H1 (cell line): ENCODE results near the gene CX3CR1. TPM values are rescaled to one million over a fixed set of nuclear protein-coding genes. Genes with fewer than 3 reads are reported as not detected.

Experiments
- CTCF ChIA-PET: fragments of 300-600 bp; sonication (Branson Sonifier 250); formaldehyde crosslinking; loops from one replicate; lab custom pipeline; 2021; ENCODE audit not compliant: partially characterized antibody; lab: Charles Lee
- POLR2A ChIA-PET: fragments of 300-600 bp; sonication (Branson Sonifier 250); formaldehyde crosslinking; loops from one replicate; lab custom pipeline; 2021; ENCODE audit warnings: inconsistent platforms; ENCODE audit not compliant: partially characterized antibody; lab: Charles Lee
- DNase-seq, 2 experiments: peaks; one replicate each; pipeline versions ENCODE4 v3.0.0 to v3.0.0-alpha.2; 2010 to 2022; ENCODE audit warnings: low spot score in 2 of 2, low read depth in 1 of 2, mixed read lengths in 1 of 2
- FAIRE-seq: peaks from 2 replicates; lab custom pipeline; 2011; peaks lifted over from hg19 to GRCh38; lab: Jason Lieb, UNC
- H2AFZ ChIP-seq: 2 replicates; pipeline ENCODE4 v1.8.1; 2012; ENCODE audit warnings: low read length, inconsistent platforms
- H2AK5ac ChIP-seq: 2 replicates; pipeline ENCODE4 v1.6.1; 2013; ENCODE audit warnings: low read depth, low read length
- H2BK120ac ChIP-seq: replicated peaks from 2 replicates; pipeline ENCODE3; 2013; ENCODE audit warnings: low read depth, low read length, inconsistent platforms
- H2BK12ac ChIP-seq: 2 replicates; pipeline ENCODE4 v1.6.1; 2013; ENCODE audit warnings: low read depth, low read length
- H2BK15ac ChIP-seq: 2 replicates; pipeline ENCODE4 v1.6.1; 2013; ENCODE audit warnings: low read length
- H2BK20ac ChIP-seq: 2 replicates; pipeline ENCODE4 v1.6.1; 2013; ENCODE audit warnings: low read length
- H2BK5ac ChIP-seq: 2 replicates; pipeline ENCODE4 v1.6.1; 2013; ENCODE audit warnings: low read depth, low read length
- H3K14ac ChIP-seq: 2 replicates; pipeline ENCODE4 v1.6.1; 2013; ENCODE audit warnings: inconsistent platforms; ENCODE audit not compliant: insufficient read length
- H3K18ac ChIP-seq: 2 replicates; pipeline ENCODE4 v1.6.1; 2013; ENCODE audit warnings: low read length; ENCODE audit errors: extremely low read depth
- H3K23ac ChIP-seq: 2 replicates; pipeline ENCODE4 v1.6.1; 2013; ENCODE audit warnings: inconsistent platforms; ENCODE audit not compliant: insufficient read length
- H3K23me2 ChIP-seq: 2 replicates; pipeline ENCODE4 v1.6.1; 2013; ENCODE audit warnings: low read depth, low read length
- H3K27ac ChIP-seq: 2 replicates; pipeline ENCODE4 v1.6.1; 2011; ENCODE audit warnings: low read depth, low read length, inconsistent platforms
- H3K27me3 ChIP-seq, 4 experiments: replicated peaks in 1 of 4; 1 replicate in 1 of 4; 2 replicates in 3 of 4; pipeline versions ENCODE4 v1.6.1 to v1.8.1; 2011 to 2013; ENCODE audit warnings: low read length in 3 of 4, mild to moderate bottlenecking in 3 of 4, inconsistent platforms in 2 of 4, mixed read lengths in 2 of 4, moderate library complexity in 1 of 4; ENCODE audit not compliant: control insufficient read depth in 3 of 4, insufficient read depth in 3 of 4; ENCODE audit errors: extremely low read depth in 1 of 4
- H3K36me3 ChIP-seq, 4 experiments: 2 replicates each; pipeline versions ENCODE4 v1.6.1 to v1.8.1; 2011 to 2013; ENCODE audit warnings: mild to moderate bottlenecking in 4 of 4, low read length in 3 of 4, moderate library complexity in 2 of 4, control low read depth in 1 of 4, inconsistent platforms in 1 of 4; ENCODE audit not compliant: insufficient read depth in 4 of 4, control insufficient read depth in 2 of 4
- H3K4ac ChIP-seq: replicated peaks from 2 replicates; pipeline ENCODE3; 2013; ENCODE audit warnings: low read length, low read depth, mixed read lengths, inconsistent platforms; ENCODE audit not compliant: insufficient read length
- H3K4me1 ChIP-seq, 4 experiments: replicated peaks in 1 of 4; 1 replicate in 1 of 4; 2 replicates in 3 of 4; pipeline versions ENCODE4 v1.6.1 to v1.8.1; 2011 to 2013; ENCODE audit warnings: low read length in 3 of 4, inconsistent platforms in 2 of 4, mixed read lengths in 1 of 4; ENCODE audit not compliant: insufficient read depth in 4 of 4, control insufficient read depth in 3 of 4
- H3K4me2 ChIP-seq, 2 experiments: 2 replicates each; pipeline versions ENCODE4 v1.6.1 to v1.8.1; 2011 to 2013; ENCODE audit warnings: low read depth in 2 of 2, low read length in 2 of 2, control low read depth in 1 of 2, inconsistent platforms in 1 of 2, mild to moderate bottlenecking in 1 of 2; ENCODE audit not compliant: insufficient read depth in 1 of 2
- H3K4me3 ChIP-seq, 4 experiments: fragments of 200-600, 300-600 bp in 1 of 4; sonication (generic), shearing (Covaris generic), sonication (Bioruptor Twin) in 1 of 4; 2 replicates each; pipeline versions ENCODE4 v1.5.1 to v1.8.1; 2011 to 2016; ENCODE audit warnings: low read length in 4 of 4, low read depth in 3 of 4, control low read depth in 2 of 4, inconsistent platforms in 2 of 4, mild to moderate bottlenecking in 2 of 4, mixed read lengths in 1 of 4, moderate library complexity in 1 of 4; ENCODE audit not compliant: insufficient read depth in 2 of 4; ENCODE audit errors: extremely low read depth in 1 of 4
- H3K56ac ChIP-seq: replicated peaks from 2 replicates; pipeline ENCODE3; 2013; ENCODE audit warnings: low read depth, mild to moderate bottlenecking, mixed read lengths, low read length, inconsistent platforms; ENCODE audit not compliant: insufficient read length
- H3K79me1 ChIP-seq: 2 replicates; pipeline ENCODE4 v1.6.1; 2013; ENCODE audit warnings: low read depth, low read length, control low read depth
- H3K79me2 ChIP-seq, 2 experiments: 2 replicates each; pipeline versions ENCODE4 v1.6.1 to v1.8.1; 2012 to 2013; ENCODE audit warnings: low read length in 2 of 2, mild to moderate bottlenecking in 2 of 2, inconsistent platforms in 1 of 2; ENCODE audit not compliant: insufficient read depth in 2 of 2, control insufficient read depth in 1 of 2
- H3K9ac ChIP-seq, 4 experiments: replicated peaks in 1 of 4; 1 replicate in 1 of 4; 2 replicates in 3 of 4; pipeline versions ENCODE4 v1.6.1 to v1.8.1; 2011 to 2013; ENCODE audit warnings: low read depth in 3 of 4, low read length in 3 of 4, control low read depth in 2 of 4, mild to moderate bottlenecking in 2 of 4, moderate library complexity in 2 of 4, inconsistent platforms in 1 of 4; ENCODE audit errors: extremely low read depth in 1 of 4
- H3K9me3 ChIP-seq, 2 experiments: 2 replicates each; pipeline versions ENCODE4 v1.6.1 to v1.8.1; 2012 to 2013; ENCODE audit warnings: mild to moderate bottlenecking in 2 of 2, moderate library complexity in 2 of 2, control low read depth in 1 of 2, inconsistent platforms in 1 of 2, low read depth in 1 of 2, low read length in 1 of 2, mixed read lengths in 1 of 2; ENCODE audit not compliant: insufficient read depth in 2 of 2
- H4K20me1 ChIP-seq, 2 experiments: replicated peaks in 1 of 2; 2 replicates each; pipeline versions ENCODE3 to v1.8.1; 2011 to 2013; ENCODE audit warnings: inconsistent platforms in 2 of 2, low read length in 2 of 2, mild to moderate bottlenecking in 1 of 2; ENCODE audit not compliant: insufficient read depth in 2 of 2, control insufficient read depth in 1 of 2
- H4K5ac ChIP-seq: 2 replicates; pipeline ENCODE4 v1.6.1; 2013; ENCODE audit warnings: low read length, low read depth, mixed read lengths, inconsistent platforms; ENCODE audit not compliant: insufficient read length
- H4K8ac ChIP-seq: 2 replicates; pipeline ENCODE4 v1.8.0; 2013; ENCODE audit warnings: mild to moderate bottlenecking, moderate library complexity, low read length, inconsistent platforms; ENCODE audit not compliant: insufficient read depth; ENCODE audit errors: extremely low read depth
- H4K91ac ChIP-seq: replicated peaks from 2 replicates; pipeline ENCODE3; 2013; ENCODE audit warnings: low read length, mixed read lengths, inconsistent platforms; ENCODE audit not compliant: insufficient read length
- CBX5 ChIP-seq: fragments of 300-800, 300-1000 bp; sonication (generic); IDR thresholded peaks from 2 replicates; pipeline ENCODE4 v1.7.1; 2016; ENCODE audit warnings: antibody characterized with exemption, low read length, low read depth
- CBX8 ChIP-seq: fragments of 300-800, 300-1000 bp; sonication (generic); IDR thresholded peaks from 2 replicates; pipeline ENCODE4 v1.7.1; 2016; ENCODE audit warnings: low read depth, low read length, borderline replicate concordance
- KDM5A ChIP-seq: fragments of 200-600 bp; IDR thresholded peaks from 2 replicates; pipeline ENCODE4 v1.7.1; 2012; ENCODE audit warnings: mild to moderate bottlenecking, low read length, inconsistent platforms, mixed read lengths
- RAD21 ChIP-seq, 2 experiments: IDR thresholded peaks in 1 of 2; conservative IDR thresholded peaks in 1 of 2; 2 replicates each; pipeline ENCODE4 v1.6.1; 2011; ENCODE audit warnings: low read depth in 2 of 2, low read length in 2 of 2, improper control_type of control experiment in 1 of 2, inconsistent platforms in 1 of 2, mild to moderate bottlenecking in 1 of 2, moderate library complexity in 1 of 2
- RBBP5 ChIP-seq: IDR thresholded peaks from 2 replicates; pipeline ENCODE4 v1.7.1; 2012; ENCODE audit warnings: low read depth, mild to moderate bottlenecking, inconsistent platforms, low read length, moderate library complexity, borderline replicate concordance
- RFX5 ChIP-seq: IDR thresholded peaks from 2 replicates; pipeline ENCODE4 v1.6.1; 2011; ENCODE audit warnings: low read depth, low read length, improper control_type of control experiment, borderline replicate concordance
- SUZ12 ChIP-seq: fragments of 200-600 bp; sonication (generic); IDR thresholded peaks from 2 replicates; pipeline ENCODE4 v1.6.1; 2012; ENCODE audit warnings: mild to moderate bottlenecking, inconsistent platforms, low read length, moderate library complexity, mixed read lengths
- TBP ChIP-seq: IDR thresholded peaks from 2 replicates; pipeline ENCODE4 v1.6.1; 2011; ENCODE audit warnings: low read depth, low read length, improper control_type of control experiment
- WGBS, 2 experiments: shearing (Covaris generic) in 1 of 2; methylation state at CpG; one replicate each; pipeline versions ENCODE4 v1.1.6 to v1.1.7; 2013 to 2015; ENCODE audit warnings: low lambda C conversion rate in 2 of 2, mixed read lengths in 2 of 2, inconsistent platforms in 1 of 2, low coverage in 1 of 2, missing lambda C conversion rate in 1 of 2; ENCODE audit not compliant: insufficient replicate concordance in 2 of 2, insufficient coverage in 1 of 2, insufficient read length in 1 of 2; ENCODE audit errors: extremely low coverage in 1 of 2, missing lambda C conversion rate in 1 of 2; 5-methylcytosine and 5-hydroxymethylcytosine counted together
- polyA plus RNA-seq, 7 experiments: library from polyadenylated mRNA; depleted of rRNA in 3 of 7; stranded (reverse) in 5 of 7; unstranded in 2 of 7; fragments of >200 nt in 5 of 7; fragments of 200-250 nt in 2 of 7; gene quantifications; 1 replicate in 5 of 7; 2 replicates in 1 of 7; 4 replicates in 1 of 7; pipeline versions ENCODE4 v1.2.1 to v1.2.3, GENCODE V29; 2011 to 2013; ENCODE audit warnings: missing spikeins in 2 of 7, mixed read lengths in 2 of 7
- total RNA-seq: library from RNA; stranded (reverse); fragmentation: NEBNext Ultra II Directional; extraction: Animal tissue kit (Norgen Biotek cat#: 25700); gene quantifications from 2 replicates; pipeline ENCODE4 v1.2.1, GENCODE V29; 2021

The CX3CR1 gene
- total and polyA plus RNA-seq, 2 of the 8 experiments (the other 6 are each of a cell fraction or from before 2014, with no cell fraction given) = 0.08 TPM; not detected in 1

DNA sequence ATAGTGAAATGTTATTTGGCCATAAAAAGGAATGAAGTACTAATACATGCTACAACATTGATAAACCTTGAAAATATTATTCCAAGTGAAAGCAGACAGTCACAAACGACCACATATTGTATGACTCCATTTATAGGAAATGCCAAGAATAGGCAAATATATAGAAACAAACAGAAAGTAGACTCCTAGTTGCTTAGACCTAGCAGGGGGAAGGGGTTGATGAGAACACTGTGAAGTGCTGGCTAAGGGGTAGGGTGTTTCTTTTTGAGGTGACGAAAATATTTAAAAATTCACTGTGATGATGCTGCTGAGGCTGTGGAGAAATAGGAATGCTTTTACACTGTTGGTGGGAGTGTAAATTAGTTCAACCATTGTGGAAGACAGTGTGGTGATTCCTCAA, 56.9 kb downstream of the CX3CR1 start:
- H3K9me3 ChIP-seq = no peaks in the 10 kb centered on the region
- H2AFZ ChIP-seq = no peak overlapping the region
- H3K4me2 ChIP-seq = no peak overlapping the region
- no peak for DNase-seq
- no peak overlapping the region for H2BK15ac ChIP-seq
- no peak overlapping the region for H2BK20ac ChIP-seq
- 84% methylated on average over 2 of the region's 2 CpGs; no CpG with 5 or more reads in 1 of the 2 experiments for WGBS, 2 experiments
- H3K18ac ChIP-seq = no peak overlapping the region
- H3K27ac ChIP-seq = no peak overlapping the region
- H2BK12ac ChIP-seq = no peak overlapping the region
- H3K9ac ChIP-seq = no peak overlapping the region
- FAIRE-seq = no peak
- H4K20me1 ChIP-seq = no peaks in the 10 kb centered on the region
- no peaks in the 10 kb centered on the region for H3K79me2 ChIP-seq
- no peaks in the 10 kb centered on the region for H3K79me1 ChIP-seq
- no peaks in the 10 kb centered on the region for H3K23me2 ChIP-seq
- H4K91ac ChIP-seq = no peak overlapping the region
- H3K4me3 ChIP-seq = no peak overlapping the region
- no peak overlapping the region for H3K4ac ChIP-seq
- no peak overlapping the region for H3K56ac ChIP-seq
- no peak overlapping the region for H4K8ac ChIP-seq
- ChIA-PET POLR2A (no interaction called here), CTCF (no interaction called here)
- H3K36me3 ChIP-seq = no peaks in the 10 kb centered on the region
- no peak overlapping the region for H4K5ac ChIP-seq
- no peak overlapping the region for H2BK120ac ChIP-seq
- H2BK5ac ChIP-seq = no peak overlapping the region
- H3K27me3 ChIP-seq = no peaks in the 10 kb centered on the region; a peak in 1 of 7 replicates
- no peak overlapping the region for H3K14ac ChIP-seq
- no peak overlapping the region for H3K23ac ChIP-seq
- H3K4me1 ChIP-seq = no peaks in the 10 kb centered on the region
- H2AK5ac ChIP-seq = no peak overlapping the region
- TF ChIP-seq SUZ12 (no peak), KDM5A (no peak), RFX5 (no peak), CBX5 (no peak), CBX8 (no peak), RAD21 (IDR thresholded peaks at IDR 0.05 in 1 of 2, conservative IDR thresholded peaks at IDR 0.05 in 1 of 2; ENCODE audit: low read depth in 2 of 2, low read length in 2 of 2) (no peak), RBBP5 (no peak), TBP (no peak)
